Skeletal muscle tissue (tissue), 4 donors: Measurements from ENCODE around the gene SPTBN5. TPM values are rescaled to one million over a fixed set of nuclear protein-coding genes. Genes with fewer than 3 reads are reported as not detected.
A peak's percentile ranks its signal among the peaks of the same experiment; 100 is the strongest.

Source experiments
- H3K27ac ChIP-seq: one replicate; pipeline ENCODE4 v1.7.0; 2013; ENCODE audit warnings: mild to moderate bottlenecking, low read depth, low read length, inconsistent platforms
- H3K27me3 ChIP-seq, 3 donors: one replicate each; pipeline ENCODE4 v1.7.0; 2013; ENCODE audit warnings: low read length in 3 of 3; ENCODE audit not compliant: control insufficient read depth in 3 of 3, insufficient read depth in 3 of 3
- H3K36me3 ChIP-seq, 3 donors: one replicate each; pipeline ENCODE4 v1.7.0; 2013; ENCODE audit warnings: low read length in 3 of 3; ENCODE audit not compliant: control insufficient read depth in 3 of 3, insufficient read depth in 3 of 3
- H3K4me1 ChIP-seq, 3 donors: one replicate each; pipeline ENCODE4 v1.7.0; 2013; ENCODE audit warnings: low read length in 3 of 3, mild to moderate bottlenecking in 3 of 3; ENCODE audit not compliant: control insufficient read depth in 3 of 3, insufficient read depth in 3 of 3
- H3K4me3 ChIP-seq, 3 donors: one replicate each; pipeline ENCODE4 v1.7.0; 2013; ENCODE audit warnings: low read length in 3 of 3
- H3K9ac ChIP-seq, 3 donors: one replicate each; pipeline ENCODE4 v1.7.0; 2013; ENCODE audit warnings: low read length in 3 of 3, mild to moderate bottlenecking in 3 of 3, moderate library complexity in 2 of 3, low read depth in 1 of 3
- H3K9me3 ChIP-seq, 3 donors: one replicate each; pipeline ENCODE4 v1.7.0; 2013; ENCODE audit warnings: low read length in 3 of 3; ENCODE audit not compliant: control insufficient read depth in 3 of 3
- total RNA-seq: library from RNA; depleted of rRNA; stranded (reverse); fragments of >200 nt; gene quantifications from one replicate; pipeline ENCODE4 v1.2.3, GENCODE V29; 2014
- donor health status: Osteomylitis.

Gene SPTBN5
- total RNA-seq, 1 donor from 2014 or later: 1.0 TPM

GRCh38 chr15:41880156-41880877 is 13.5 kb downstream of the SPTBN5 start:
- no peak overlapping the region for H3K9ac ChIP-seq
- H3K27me3 ChIP-seq: no peaks in the 10 kb centered on the region
- peaks cover 19 to 30% (median 22%) of the 10 kb centered on the region in 3 donors for H3K4me1 ChIP-seq
- H3K4me3 ChIP-seq: no peak overlapping the region
- H3K27ac ChIP-seq: no peak overlapping the region
- no peaks in the 10 kb centered on the region for H3K36me3 ChIP-seq
- H3K9me3 ChIP-seq: no peaks in the 10 kb centered on the region

GRCh38 chr15:41879321-41879845 is 14.5 kb downstream of the SPTBN5 start:
- no peak overlapping the region for H3K9ac ChIP-seq
- no peak overlapping the region for H3K27ac ChIP-seq
- H3K4me3 ChIP-seq: no peak overlapping the region
- H3K4me1 ChIP-seq: peaks cover 19 to 30% (median 22%) of the 10 kb centered on the region in 3 donors
- no peaks in the 10 kb centered on the region for H3K9me3 ChIP-seq
- no peaks in the 10 kb centered on the region for H3K27me3 ChIP-seq
- no peaks in the 10 kb centered on the region for H3K36me3 ChIP-seq

- Histone ChIP-seq H3K9ac (peak overlapping the region in 1 of 3 donors; percentile 33), H3K9me3 (no peaks in the 10 kb centered on the region), H3K27me3 (no peaks in the 10 kb centered on the region), H3K4me3 (no peak overlapping the region), H3K36me3 (no peaks in the 10 kb centered on the region), H3K4me1 (peaks cover 19 to 30% (median 21%) of the 10 kb centered on the region in 3 donors), H3K27ac (no peak overlapping the region)
Measured at GRCh38 chr15:41878355-41878699, 15.5 kb downstream of the SPTBN5 start.

GRCh38 chr15:41877631-41878354 is 16.1 kb downstream of the SPTBN5 start:
- no peak overlapping the region for H3K4me3 ChIP-seq
- no peaks in the 10 kb centered on the region for H3K36me3 ChIP-seq
- no peaks in the 10 kb centered on the region for H3K9me3 ChIP-seq
- H3K27me3 ChIP-seq: no peaks in the 10 kb centered on the region
- no peak overlapping the region for H3K27ac ChIP-seq
- peaks cover 16 to 26% (median 18%) of the 10 kb centered on the region in 3 donors for H3K4me1 ChIP-seq
- peak overlapping the region in 1 of 3 donors; percentile 33 for H3K9ac ChIP-seq

- Histone ChIP-seq H3K9ac (no peak overlapping the region), H3K4me3 (no peak overlapping the region), H3K4me1 (peaks cover 13 to 17% (median 16%) of the 10 kb centered on the region in 3 donors), H3K27ac (no peak overlapping the region), H3K27me3 (no peaks in the 10 kb centered on the region), H3K9me3 (no peaks in the 10 kb centered on the region), H3K36me3 (no peaks in the 10 kb centered on the region)
Measured at GRCh38 chr15:41876689-41877088, 17.2 kb downstream of the SPTBN5 start.

- no peaks in the 10 kb centered on the region for H3K9me3 ChIP-seq
- H3K4me1 ChIP-seq: peaks cover 7 to 13% (median 10%) of the 10 kb centered on the region in 3 donors
- H3K27me3 ChIP-seq: no peaks in the 10 kb centered on the region
- no peaks in the 10 kb centered on the region for H3K36me3 ChIP-seq
- H3K27ac ChIP-seq: no peak overlapping the region
- H3K9ac ChIP-seq: no peak overlapping the region
- H3K4me3 ChIP-seq: no peak overlapping the region
Measured at GRCh38 chr15:41876007-41876406, 17.8 kb downstream of the SPTBN5 start.

- no peak overlapping the region for H3K27ac ChIP-seq
- no peaks in the 10 kb centered on the region for H3K36me3 ChIP-seq
- H3K9ac ChIP-seq: no peak overlapping the region
- H3K4me3 ChIP-seq: no peak overlapping the region
- H3K9me3 ChIP-seq: no peaks in the 10 kb centered on the region
- peaks cover 7 to 13% (median 10%) of the 10 kb centered on the region in 3 donors for H3K4me1 ChIP-seq
- H3K27me3 ChIP-seq: peaks cover 0 to 1% (median 0%) of the 10 kb centered on the region in 3 donors
Measured at GRCh38 chr15:41874736-41875135, 19.1 kb downstream of the SPTBN5 start.

GRCh38 chr15:41873711-41874110 is 20.1 kb downstream of the SPTBN5 start:
- H3K27me3 ChIP-seq: peaks cover 0 to 4% (median 0%) of the 10 kb centered on the region in 3 donors
- H3K9ac ChIP-seq: no peak overlapping the region
- no peaks in the 10 kb centered on the region for H3K36me3 ChIP-seq
- H3K9me3 ChIP-seq: no peaks in the 10 kb centered on the region
- H3K4me3 ChIP-seq: no peak overlapping the region
- peaks cover 7 to 13% (median 10%) of the 10 kb centered on the region in 3 donors for H3K4me1 ChIP-seq
- no peak overlapping the region for H3K27ac ChIP-seq

- Histone ChIP-seq H3K4me1 (no peaks in the 10 kb centered on the region), H3K27me3 (peaks cover 0 to 4% (median 0%) of the 10 kb centered on the region in 3 donors), H3K36me3 (no peaks in the 10 kb centered on the region), H3K9me3 (no peaks in the 10 kb centered on the region), H3K27ac (no peak overlapping the region), H3K4me3 (no peak overlapping the region), H3K9ac (no peak overlapping the region)
Measured at GRCh38 chr15:41872166-41872747, 21.6 kb downstream of the SPTBN5 start.
